CD4-positive, alpha-beta T cell treated with Interleukin-12 subunit alpha and Interleukin-12 subunit beta, for 1 hour (primary cell): ENCODE results near the gene ADORA1.

Experiments
- DNase-seq: peaks from one replicate; pipeline ENCODE4 v3.0.0-alpha.2; 2020

Gene ADORA1

GRCh38 chr1:203143641-203144040 lies 16.1 kb downstream of the ADORA1 start:
- no peak for DNase-seq

- DNase-seq: no peak
Measured at GRCh38 chr1:203144661-203145060, 17.1 kb downstream of the ADORA1 start.

- DNase-seq: no peak
Measured at GRCh38 chr1:203145321-203146041, 18.0 kb downstream of the ADORA1 start.

- DNase-seq: no peak
Measured at GRCh38 chr1:203146042-203146369, 18.5 kb downstream of the ADORA1 start.

GRCh38 chr1:203146537-203146936 lies 19.0 kb downstream of the ADORA1 start:
- no peak for DNase-seq

GRCh38 chr1:203147376-203147775 lies 19.9 kb downstream of the ADORA1 start:
- no peak for DNase-seq

- DNase-seq: no peak
Measured at GRCh38 chr1:203148127-203148526, 20.6 kb downstream of the ADORA1 start.

GRCh38 chr1:203148579-203148978 lies 21.1 kb downstream of the ADORA1 start:
- DNase-seq: no peak

GRCh38 chr1:203149188-203149840 lies 21.8 kb downstream of the ADORA1 start:
- DNase-seq: no peak

GRCh38 chr1:203150511-203151297 lies 23.2 kb downstream of the ADORA1 start:
- DNase-seq: no peak

- no peak for DNase-seq
Measured at GRCh38 chr1:203151362-203152157, 24.0 kb downstream of the ADORA1 start.

GRCh38 chr1:203152158-203153034 lies 24.9 kb downstream of the ADORA1 start:
- DNase-seq: no peak

- no peak for DNase-seq
Measured at GRCh38 chr1:203153051-203153988, 25.8 kb downstream of the ADORA1 start.

GRCh38 chr1:203153989-203154821 lies 26.7 kb downstream of the ADORA1 start:
- DNase-seq: no peak

GRCh38 chr1:203156280-203156679 lies 28.8 kb downstream of the ADORA1 start:
- no peak for DNase-seq

- DNase-seq: no peak
Measured at GRCh38 chr1:203158423-203158822, 30.9 kb downstream of the ADORA1 start.

GRCh38 chr1:203158960-203159665 lies 31.6 kb downstream of the ADORA1 start:
- no peak for DNase-seq

GRCh38 chr1:203159844-203160243 lies 32.3 kb downstream of the ADORA1 start:
- DNase-seq: no peak

GRCh38 chr1:203161175-203161574 lies 33.6 kb downstream of the ADORA1 start:
- no peak for DNase-seq
